SK-N-SH (cell line): ENCODE results near the gene ST3GAL2.

Source experiments
- FOXJ3 ChIP-seq: sonication (generic); formaldehyde crosslinking; IDR thresholded peaks from 2 replicates; pipeline ENCODE4 v1.5.1; 2020; ENCODE audit warnings: mild to moderate bottlenecking, missing genetic modification reagents
- POLR2AphosphoS5 ChIP-seq: IDR thresholded peaks from 2 replicates; pipeline ENCODE4 v1.6.1; 2012; ENCODE audit warnings: low read depth, low read length
- TAF1 ChIP-seq: IDR thresholded peaks from 2 replicates; pipeline ENCODE4 v1.6.1; 2012; ENCODE audit warnings: low read depth, mild to moderate bottlenecking, low read length, moderate library complexity, borderline replicate concordance

GRCh38 chr16:70388006-70388680 lies 50.8 kb downstream of the ST3GAL2 start:
- TF ChIP-seq FOXJ3 (CRISPR knock-in tag) (no peak), TAF1 (no peak), POLR2AphosphoS5 (no peak)
